Glutamatergic neuron (in vitro differentiated cells): ENCODE results near the gene JAML. TPM values are rescaled to one million over a fixed set of nuclear protein-coding genes. Genes with fewer than 3 reads are reported as not detected.

Source experiments
- DNase-seq: peaks from one replicate; pipeline ENCODE4 v3.0.0; 2022
- H3K27ac Mint-ChIP-seq: one replicate; pipeline ENCODE4 v1.8.0; 2020; ENCODE audit warnings: mild to moderate bottlenecking, mixed read lengths, inconsistent platforms; ENCODE audit not compliant: unreplicated experiment
- H3K27me3 Mint-ChIP-seq: one replicate; pipeline ENCODE4 v1.8.0; 2020; ENCODE audit warnings: mild to moderate bottlenecking, moderate library complexity, mixed read lengths, inconsistent platforms; ENCODE audit not compliant: unreplicated experiment
- H3K36me3 Mint-ChIP-seq: one replicate; pipeline ENCODE4 v1.8.0; 2020; ENCODE audit warnings: mild to moderate bottlenecking, mixed read lengths, inconsistent platforms; ENCODE audit not compliant: unreplicated experiment
- H3K4me1 Mint-ChIP-seq: one replicate; pipeline ENCODE4 v1.8.0; 2020; ENCODE audit warnings: mild to moderate bottlenecking, low read depth, mixed read lengths, inconsistent platforms; ENCODE audit not compliant: unreplicated experiment
- H3K4me3 Mint-ChIP-seq: one replicate; pipeline ENCODE4 v1.8.0; 2020; ENCODE audit warnings: mild to moderate bottlenecking, mixed read lengths, inconsistent platforms; ENCODE audit not compliant: unreplicated experiment
- H3K9me3 Mint-ChIP-seq: one replicate; pipeline ENCODE4 v1.8.0; 2020; ENCODE audit warnings: mild to moderate bottlenecking, moderate library complexity, mixed read lengths, inconsistent platforms; ENCODE audit not compliant: unreplicated experiment
- CTCF ChIP-seq: fragments of 200-600 bp; sonication (generic); IDR thresholded peaks from one replicate; pipeline ENCODE4 v1.5.0; 2021; ENCODE audit not compliant: partially characterized antibody, unreplicated experiment
- total RNA-seq: library from RNA; stranded (reverse); fragmentation: NEBNext Ultra II Directional; extraction: Animal tissue kit (Norgen Biotek cat#: 25700); gene quantifications from one replicate; pipeline ENCODE4 v1.2.1, GENCODE V29; 2021; ENCODE audit not compliant: unreplicated experiment

Gene JAML
- total RNA-seq, 1 donor from 2014 or later: not detected

- Mint-ChIP-seq H3K36me3 (no peaks in the 10 kb centered on the region), H3K27me3 (no peaks in the 10 kb centered on the region), H3K27ac (no peak overlapping the region), H3K9me3 (peaks cover 1% of the 10 kb centered on the region), H3K4me3 (no peak overlapping the region), H3K4me1 (no peaks in the 10 kb centered on the region)
- TF ChIP-seq CTCF: no peak
- no peak for DNase-seq
Observed at GRCh38 chr11:118211006-118211405, 13.8 kb downstream of the JAML start.

- Mint-ChIP-seq H3K27ac (no peak overlapping the region), H3K36me3 (no peaks in the 10 kb centered on the region), H3K4me1 (no peaks in the 10 kb centered on the region), H3K4me3 (no peak overlapping the region), H3K27me3 (no peaks in the 10 kb centered on the region), H3K9me3 (peaks cover 1% of the 10 kb centered on the region)
- no peak for TF ChIP-seq CTCF
- DNase-seq: no peak
Observed at GRCh38 chr11:118210323-118210722, 14.5 kb downstream of the JAML start.

GRCh38 chr11:118209033-118209432, 15.8 kb downstream of the JAML start:
- Mint-ChIP-seq H3K9me3 (no peaks in the 10 kb centered on the region), H3K4me1 (no peaks in the 10 kb centered on the region), H3K36me3 (no peaks in the 10 kb centered on the region), H3K27ac (no peak overlapping the region), H3K27me3 (no peaks in the 10 kb centered on the region), H3K4me3 (no peak overlapping the region)
- TF ChIP-seq CTCF: no peak
- no peak for DNase-seq

DNA sequence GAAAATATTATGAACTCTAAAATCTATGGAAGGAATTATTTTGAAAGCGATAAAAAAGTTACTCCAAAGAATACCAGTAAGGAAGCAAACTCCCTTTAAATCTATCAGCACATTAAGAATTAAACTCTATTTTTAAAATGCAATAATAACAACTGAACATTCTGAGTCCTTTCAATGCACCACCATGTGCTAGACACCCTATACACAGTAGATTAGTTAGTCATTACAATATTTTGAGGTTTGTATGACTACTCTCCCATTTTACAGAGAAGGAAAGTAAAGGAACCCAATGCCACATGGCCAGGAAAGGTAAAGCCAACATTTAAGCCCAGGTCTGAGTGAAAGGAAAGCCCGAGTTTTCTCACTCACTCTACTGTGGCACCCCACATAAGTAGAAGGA, 17.7 kb downstream of the JAML start:
- Mint-ChIP-seq H3K9me3 (no peaks in the 10 kb centered on the region), H3K36me3 (no peaks in the 10 kb centered on the region), H3K27ac (no peak overlapping the region), H3K4me3 (no peak overlapping the region), H3K27me3 (no peaks in the 10 kb centered on the region), H3K4me1 (no peaks in the 10 kb centered on the region)
- DNase-seq: no peak
- TF ChIP-seq CTCF: no peak

DNA sequence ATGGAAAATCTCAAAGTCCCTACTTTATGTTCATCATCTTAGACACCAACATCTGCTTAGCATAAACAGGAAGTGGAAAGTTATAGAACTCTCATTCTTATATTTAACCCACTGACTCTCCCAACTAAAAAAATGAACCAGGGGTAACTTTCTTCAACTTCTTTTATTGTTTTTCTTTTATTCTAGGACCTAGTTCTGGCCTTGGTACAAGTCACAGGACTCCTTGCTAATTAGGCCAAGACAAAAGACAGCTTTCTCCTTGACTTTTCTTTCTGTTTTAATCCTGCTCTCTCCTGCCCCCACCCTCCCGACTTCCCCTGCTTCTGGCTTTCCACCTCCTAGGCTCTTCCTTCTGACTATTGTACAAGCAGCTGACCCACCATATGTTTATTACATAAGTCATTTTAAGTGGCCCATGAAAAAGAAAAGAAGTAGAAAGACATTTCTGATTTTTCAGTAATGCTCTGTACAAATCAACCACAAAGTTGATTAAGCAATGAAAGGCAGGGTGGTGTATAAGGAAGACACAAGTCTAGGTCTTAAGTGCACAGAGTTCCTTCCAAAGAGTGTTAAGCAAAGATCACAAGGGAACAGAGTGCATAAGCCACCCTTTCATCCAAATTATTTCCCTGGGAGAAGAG, 18.3 kb downstream of the JAML start:
- no peaks in the 10 kb centered on the region for H3K27me3 Mint-ChIP-seq
- H3K9me3 Mint-ChIP-seq: no peaks in the 10 kb centered on the region
- no peak overlapping the region for H3K4me3 Mint-ChIP-seq
- no peak for TF ChIP-seq CTCF
- no peak for DNase-seq
- H3K36me3 Mint-ChIP-seq: no peaks in the 10 kb centered on the region
- H3K27ac Mint-ChIP-seq: no peak overlapping the region
- H3K4me1 Mint-ChIP-seq: no peaks in the 10 kb centered on the region
